ENCODE measurements around the gene TBX6.

Gene TBX6

GRCh38 chr16:30060346-30060745, 31.4 kb downstream of the TBX6 start:
- no peak for DNase-seq (ENCODE audit: low read depth in 1 of 2, low spot score in 1 of 2)
- Histone ChIP-seq H3K27me3 (ENCODE audit: insufficient read depth, poor library complexity, severe bottlenecking) (no peaks in the 10 kb centered on the region), H3K4me3 (replicated peaks; ENCODE audit: insufficient read depth, low read length) (no peak overlapping the region), H3K27ac (replicated peaks) (no peak overlapping the region)
- TF ChIP-seq POLR2AphosphoS5 (IDR thresholded peaks at IDR 0.05; ENCODE audit: low read depth), result no peak
- TF ChIP-seq, protein P1, sequence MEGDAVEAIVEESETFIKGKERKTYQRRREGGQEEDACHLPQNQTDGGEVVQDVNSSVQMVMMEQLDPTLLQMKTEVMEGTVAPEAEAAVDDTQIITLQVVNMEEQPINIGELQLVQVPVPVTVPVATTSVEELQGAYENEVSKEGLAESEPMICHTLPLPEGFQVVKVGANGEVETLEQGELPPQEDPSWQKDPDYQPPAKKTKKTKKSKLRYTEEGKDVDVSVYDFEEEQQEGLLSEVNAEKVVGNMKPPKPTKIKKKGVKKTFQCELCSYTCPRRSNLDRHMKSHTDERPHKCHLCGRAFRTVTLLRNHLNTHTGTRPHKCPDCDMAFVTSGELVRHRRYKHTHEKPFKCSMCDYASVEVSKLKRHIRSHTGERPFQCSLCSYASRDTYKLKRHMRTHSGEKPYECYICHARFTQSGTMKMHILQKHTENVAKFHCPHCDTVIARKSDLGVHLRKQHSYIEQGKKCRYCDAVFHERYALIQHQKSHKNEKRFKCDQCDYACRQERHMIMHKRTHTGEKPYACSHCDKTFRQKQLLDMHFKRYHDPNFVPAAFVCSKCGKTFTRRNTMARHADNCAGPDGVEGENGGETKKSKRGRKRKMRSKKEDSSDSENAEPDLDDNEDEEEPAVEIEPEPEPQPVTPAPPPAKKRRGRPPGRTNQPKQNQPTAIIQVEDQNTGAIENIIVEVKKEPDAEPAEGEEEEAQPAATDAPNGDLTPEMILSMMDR (IDR thresholded peaks at IDR 0.05; ENCODE audit: insufficient read depth, low read length), result no peak
- TF ChIP-seq REST (IDR thresholded peaks at IDR 0.05; ENCODE audit: insufficient replicate concordance, low read depth), result no peak
- no peak for TF ChIP-seq SPI1 (IDR thresholded peaks at IDR 0.05; ENCODE audit: borderline replicate concordance, low read depth)
- no peak for TF ChIP-seq GABPA (IDR thresholded peaks at IDR 0.05; ENCODE audit: low read depth)

DNA sequence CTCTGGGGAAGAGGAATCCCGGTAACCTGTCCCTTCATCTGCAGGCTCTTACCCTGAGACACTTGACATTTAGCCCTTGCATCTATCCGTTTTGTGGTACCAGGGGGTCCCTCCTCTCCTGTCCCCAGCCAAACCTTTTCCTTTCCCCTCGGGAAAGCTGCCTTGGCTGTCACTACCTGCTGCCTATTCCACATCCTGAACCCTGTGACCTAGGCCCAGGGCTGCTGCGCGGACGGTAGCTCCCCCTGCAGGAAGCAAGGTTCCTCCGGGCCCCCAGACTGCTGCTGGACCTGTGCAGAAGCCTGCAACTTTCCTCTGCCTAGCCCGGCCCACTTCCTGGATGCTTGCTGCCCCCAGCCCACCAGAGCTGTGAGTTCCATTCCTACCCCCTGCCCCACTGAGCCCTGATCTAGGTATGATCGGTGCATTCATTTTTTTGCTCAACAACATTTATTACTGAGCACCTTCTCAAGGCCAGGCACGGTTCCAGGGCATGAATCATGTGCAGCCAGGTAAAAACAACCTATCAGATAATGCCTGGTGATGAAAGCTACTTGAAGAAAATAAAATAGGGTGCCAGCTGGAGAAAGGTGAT, 36.7 kb downstream of the TBX6 start:
- TF ChIP-seq, protein P1 (IDR thresholded peaks at IDR 0.05; ENCODE audit: insufficient read depth, low read length), result peak; percentile 71
- no peak for TF ChIP-seq POLR2AphosphoS5 (IDR thresholded peaks at IDR 0.05; ENCODE audit: low read depth)
- Histone ChIP-seq H3K4me3 (replicated peaks; ENCODE audit: insufficient read depth, low read length) (no peak overlapping the region), H3K27me3 (ENCODE audit: insufficient read depth, poor library complexity, severe bottlenecking) (no peaks in the 10 kb centered on the region), H3K27ac (replicated peaks) (no peak overlapping the region)
- peak in 1 of 2 experiments; percentile 61 for DNase-seq (ENCODE audit: low read depth in 1 of 2, low spot score in 1 of 2)

DNA sequence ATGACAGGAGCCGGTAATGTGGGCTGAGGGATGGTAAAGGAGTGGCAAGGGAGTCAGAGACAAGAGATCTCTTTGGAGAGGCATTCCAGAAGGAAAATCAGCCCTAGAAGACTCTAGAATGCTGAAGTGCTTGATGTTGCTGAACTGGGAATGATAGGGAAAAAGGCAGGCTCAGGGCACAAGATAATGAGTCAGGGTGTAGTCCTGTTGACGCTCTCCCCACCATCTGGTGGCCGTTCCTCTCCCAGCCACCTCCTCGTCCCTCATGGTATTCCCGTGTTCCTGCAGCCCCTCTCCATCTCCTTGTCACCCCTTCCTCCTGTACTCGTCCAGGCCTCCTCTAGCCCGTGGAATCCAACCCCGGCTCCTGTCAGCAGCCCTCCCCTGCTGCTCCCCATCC, 37.3 kb downstream of the TBX6 start:
- no peak for DNase-seq (ENCODE audit: low read depth in 1 of 2, low spot score in 1 of 2)
- H3K27ac ChIP-seq (replicated peaks), result no peak overlapping the region
- TF ChIP-seq GABPA (IDR thresholded peaks at IDR 0.05; ENCODE audit: low read depth), result no peak
- no peak for TF ChIP-seq REST (IDR thresholded peaks at IDR 0.05; ENCODE audit: insufficient replicate concordance, low read depth)
- TF ChIP-seq SPI1 (IDR thresholded peaks at IDR 0.05; ENCODE audit: borderline replicate concordance, low read depth), result no peak
- TF ChIP-seq, protein P1 (IDR thresholded peaks at IDR 0.05; ENCODE audit: insufficient read depth, low read length), result no peak
- TF ChIP-seq POLR2AphosphoS5 (IDR thresholded peaks at IDR 0.05; ENCODE audit: low read depth), result no peak
- H3K27me3 ChIP-seq (ENCODE audit: insufficient read depth, poor library complexity, severe bottlenecking), result no peaks in the 10 kb centered on the region
- no peak overlapping the region for H3K4me3 ChIP-seq (replicated peaks; ENCODE audit: insufficient read depth, low read length)

All from HL-60 (cell line).